ENCODE results near the gene HOPX.
"Not testable (repeated sequence)": the region's sequence is repeated elsewhere in the genome, so short reads cannot be mapped to it uniquely, and the experiment has no call there.

The HOPX gene, protein sequence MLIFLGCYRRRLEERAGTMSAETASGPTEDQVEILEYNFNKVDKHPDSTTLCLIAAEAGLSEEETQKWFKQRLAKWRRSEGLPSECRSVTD

DNA sequence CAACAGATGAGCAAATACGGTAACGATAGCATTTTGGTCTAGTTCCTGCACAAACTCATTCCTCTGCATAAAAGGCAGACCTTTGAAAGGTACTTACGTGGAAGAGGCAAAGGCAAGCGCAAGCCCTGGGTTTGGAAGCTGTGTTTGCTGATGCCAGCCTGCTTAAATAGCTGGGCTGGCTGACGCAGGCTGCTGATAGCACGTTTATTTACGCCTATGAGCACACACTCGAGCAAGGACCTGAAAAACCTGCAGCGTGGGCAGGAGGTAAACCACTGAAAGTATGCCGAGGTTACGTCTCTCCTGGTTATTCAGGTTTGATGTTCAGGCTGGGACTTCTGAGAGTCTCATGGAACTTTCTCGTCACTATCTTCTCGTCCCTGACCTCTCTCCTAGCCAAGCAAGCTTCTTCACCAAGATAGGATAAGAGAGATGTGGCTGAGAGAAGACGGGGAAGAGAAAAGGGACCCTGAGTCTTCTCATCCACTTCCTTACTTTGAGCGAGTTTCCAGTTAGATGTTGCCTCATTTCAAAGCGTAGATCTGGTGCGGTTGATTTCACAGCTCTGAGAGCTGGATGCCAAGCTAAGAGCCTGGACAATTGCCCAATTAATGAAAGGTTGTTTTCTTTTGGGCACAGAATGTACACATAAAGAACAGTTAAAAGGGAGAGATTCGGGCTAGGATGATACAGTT lies at the start of gene HOPX:
HOPX (minus strand) TSS at position 139 of the 695 bp plus-strand sequence. CDS start 23,480 bp downstream, outside the sequence.
- DNase-seq (ENCODE audit: low spot score): no peak

DNA sequence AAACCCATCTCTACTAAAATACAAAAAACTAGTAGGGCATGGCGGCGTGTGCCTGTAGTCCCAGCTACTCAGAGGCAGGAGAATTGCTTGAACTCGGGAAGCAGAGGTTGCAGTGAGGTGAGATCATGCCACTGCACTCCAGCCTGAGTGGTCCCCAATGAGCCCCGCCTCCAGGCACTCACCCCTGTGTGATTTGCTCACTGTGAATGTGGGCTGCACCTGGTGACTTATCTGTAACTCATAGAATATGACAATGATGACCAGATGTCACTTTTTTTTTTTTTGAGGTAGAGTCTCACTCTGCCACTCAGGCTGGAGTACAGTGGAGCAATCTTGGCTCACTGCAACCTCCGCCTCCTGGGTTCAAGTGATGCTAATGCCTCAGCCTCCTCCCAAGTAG lies 49.0 kb upstream of the HOPX start:
- DNase-seq (ENCODE audit: low spot score): no peak

DNA sequence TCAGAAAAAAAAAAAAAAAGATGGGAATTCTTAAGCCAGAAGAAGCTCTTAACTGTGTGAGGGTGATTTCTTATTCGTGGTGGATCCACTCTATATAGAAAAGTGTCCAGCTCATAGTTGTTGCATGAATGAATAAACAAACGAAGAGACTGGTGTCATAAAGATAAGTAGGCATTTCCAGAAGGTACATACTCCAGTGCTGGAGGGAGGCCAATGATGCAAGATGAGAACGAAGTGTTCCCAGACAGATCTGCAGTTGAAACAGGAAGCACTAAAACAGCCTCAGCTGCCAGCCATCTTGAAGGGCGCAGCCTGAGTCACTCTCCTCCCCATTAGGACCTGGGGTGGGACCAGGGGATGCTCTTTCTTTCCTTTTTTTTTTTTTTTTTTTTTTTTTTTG lies 47.4 kb upstream of the HOPX start:
- no peak for DNase-seq (ENCODE audit: low spot score)

DNA sequence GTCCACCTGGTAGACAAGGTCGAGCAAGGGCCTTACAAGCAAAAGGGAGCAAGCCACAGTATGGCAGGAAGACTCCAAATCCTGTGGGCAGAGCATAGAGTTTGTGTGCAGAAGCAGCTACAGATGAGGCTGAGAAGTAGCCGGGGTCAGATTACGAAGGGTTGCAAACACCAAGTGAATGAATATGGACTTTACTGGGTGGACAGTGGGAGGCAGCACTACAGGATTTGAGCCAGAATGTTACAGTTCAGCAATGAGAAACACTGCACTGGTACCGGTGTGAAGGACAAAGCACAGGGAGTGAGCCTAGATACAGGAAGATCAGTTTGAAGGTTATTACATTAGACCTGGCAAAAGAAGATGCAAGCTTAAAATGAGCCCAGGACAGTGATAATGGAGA lies 46.1 kb upstream of the HOPX start:
- peak; percentile 49 for DNase-seq (ENCODE audit: low spot score)

DNA sequence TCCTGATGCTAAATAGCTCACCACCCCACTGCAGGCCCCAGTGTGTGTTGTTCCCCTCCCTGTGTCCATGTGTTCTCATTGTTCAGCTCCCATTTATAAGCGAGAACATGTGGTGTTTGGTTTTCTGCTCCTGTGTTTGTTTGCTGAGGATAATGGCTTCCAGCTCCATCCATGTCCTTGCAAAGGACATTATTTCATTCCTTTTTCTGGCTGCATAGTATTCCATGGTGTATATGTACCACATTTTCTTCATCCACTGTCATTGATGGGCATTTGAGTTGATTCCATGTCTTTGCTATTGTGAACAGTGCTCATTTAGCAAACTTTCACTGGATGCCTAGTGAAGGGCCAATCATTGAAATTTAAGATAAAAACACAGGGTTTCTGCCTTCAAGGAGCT lies 45.5 kb upstream of the HOPX start:
- DNase-seq (ENCODE audit: low spot score): not testable (repeated sequence)

DNA sequence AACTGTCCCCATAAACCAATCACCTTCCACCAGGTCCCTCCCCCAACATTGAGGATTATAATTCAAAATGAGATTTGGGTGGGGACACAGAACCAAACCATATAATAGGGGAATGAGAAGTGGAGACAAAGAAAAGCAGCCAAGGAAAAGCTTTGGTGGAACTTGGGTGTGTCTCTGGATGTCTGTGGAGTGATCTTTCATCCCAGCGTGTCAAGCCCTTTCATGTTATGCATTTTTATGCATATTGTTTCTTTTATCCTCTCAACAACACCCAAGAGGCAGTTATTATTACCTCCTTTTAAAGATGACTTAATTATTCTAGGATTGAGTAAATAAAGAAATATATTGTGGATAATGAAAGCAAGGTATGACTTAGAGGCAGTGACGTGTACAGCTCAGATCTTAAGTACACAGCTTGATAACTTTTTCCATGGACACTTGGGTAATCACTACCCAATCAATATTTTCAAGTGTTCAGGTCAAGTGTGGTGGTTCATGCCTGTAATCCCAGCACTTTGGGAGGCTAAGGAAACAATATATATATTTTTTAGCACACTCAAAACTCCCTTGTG lies 42.6 kb upstream of the HOPX start:
- no peak for DNase-seq (ENCODE audit: low spot score)

DNA sequence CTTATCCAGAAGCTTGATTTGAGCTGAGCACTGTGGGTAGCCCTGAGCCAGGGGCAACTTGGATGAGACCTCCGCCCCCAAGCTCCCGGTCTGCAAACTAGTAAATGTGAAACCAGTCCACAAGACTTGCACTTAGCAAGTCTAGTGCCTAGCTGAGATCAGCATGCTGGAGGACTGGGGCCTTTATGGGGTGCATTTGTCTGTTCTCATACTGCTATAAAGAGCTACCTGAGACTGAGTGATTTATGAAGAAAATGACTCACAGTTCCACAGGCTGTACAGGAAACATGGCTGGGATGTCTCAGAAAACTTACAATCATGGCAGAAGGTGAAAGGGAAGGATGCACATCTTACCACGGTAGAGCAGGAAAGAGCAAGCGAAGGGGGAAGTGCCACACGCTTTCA lies 42.1 kb upstream of the HOPX start:
- no peak for DNase-seq (ENCODE audit: low spot score)

DNA sequence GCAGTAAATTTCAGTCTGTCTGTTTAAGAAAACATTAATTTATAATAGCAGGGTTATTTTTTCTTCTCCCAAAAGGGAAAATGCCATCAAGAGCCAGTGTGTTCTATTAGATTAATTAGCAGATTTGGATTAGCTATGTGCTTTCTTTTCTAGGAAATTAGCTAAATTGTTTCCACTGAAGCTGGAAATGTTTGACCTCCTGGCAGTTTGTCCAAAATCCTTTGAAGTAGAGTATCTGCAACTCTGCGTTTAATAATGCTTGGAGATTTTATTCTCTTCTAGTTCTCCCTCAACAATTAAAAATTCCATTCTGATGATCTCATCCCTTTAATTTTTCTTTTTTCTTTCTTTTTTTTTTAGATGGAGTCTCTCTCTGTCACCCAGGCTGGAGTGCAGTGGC lies 27.1 kb upstream of the HOPX start:
- DNase-seq (ENCODE audit: low spot score): no peak

DNA sequence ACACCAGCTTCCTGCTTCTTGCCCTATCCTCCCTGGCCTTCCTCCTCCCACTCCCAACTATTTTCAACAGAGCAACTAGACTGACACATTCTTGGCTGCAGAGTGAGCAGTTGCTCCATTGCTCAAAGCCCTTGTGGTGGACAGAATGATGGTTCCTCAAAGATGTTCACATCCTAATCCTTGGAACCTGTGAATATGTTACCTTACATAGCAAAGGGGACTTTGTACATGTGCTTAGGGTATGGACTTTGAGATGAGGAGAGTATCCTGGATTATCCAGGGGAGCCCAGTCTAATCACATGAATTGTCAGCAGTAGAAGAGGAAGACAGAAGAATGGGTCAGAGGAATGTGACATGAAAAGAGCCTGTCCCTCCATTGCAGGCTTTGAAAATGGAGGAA lies 24.9 kb upstream of the HOPX start:
- no peak for DNase-seq (ENCODE audit: low spot score)

DNA sequence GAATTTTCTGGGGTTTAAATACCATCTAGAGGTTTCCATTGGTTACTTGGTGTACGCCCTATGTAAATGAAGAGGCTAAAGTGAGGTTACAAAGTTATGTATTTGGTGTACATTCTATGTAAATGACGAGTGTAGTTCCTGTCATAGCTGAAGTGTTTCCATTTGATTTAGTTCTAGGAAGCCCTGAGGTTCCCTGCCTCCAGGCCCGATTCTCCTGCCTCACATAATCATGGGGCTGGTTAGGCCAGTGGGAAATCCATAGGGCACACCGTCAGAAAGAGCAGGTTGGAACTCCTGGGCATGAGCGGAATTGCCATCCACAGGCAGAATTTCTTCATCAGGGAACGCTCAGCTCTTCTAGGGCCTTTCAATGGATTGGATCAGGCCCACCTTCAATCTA lies 24.2 kb upstream of the HOPX start:
- DNase-seq (ENCODE audit: low spot score): no peak

DNA sequence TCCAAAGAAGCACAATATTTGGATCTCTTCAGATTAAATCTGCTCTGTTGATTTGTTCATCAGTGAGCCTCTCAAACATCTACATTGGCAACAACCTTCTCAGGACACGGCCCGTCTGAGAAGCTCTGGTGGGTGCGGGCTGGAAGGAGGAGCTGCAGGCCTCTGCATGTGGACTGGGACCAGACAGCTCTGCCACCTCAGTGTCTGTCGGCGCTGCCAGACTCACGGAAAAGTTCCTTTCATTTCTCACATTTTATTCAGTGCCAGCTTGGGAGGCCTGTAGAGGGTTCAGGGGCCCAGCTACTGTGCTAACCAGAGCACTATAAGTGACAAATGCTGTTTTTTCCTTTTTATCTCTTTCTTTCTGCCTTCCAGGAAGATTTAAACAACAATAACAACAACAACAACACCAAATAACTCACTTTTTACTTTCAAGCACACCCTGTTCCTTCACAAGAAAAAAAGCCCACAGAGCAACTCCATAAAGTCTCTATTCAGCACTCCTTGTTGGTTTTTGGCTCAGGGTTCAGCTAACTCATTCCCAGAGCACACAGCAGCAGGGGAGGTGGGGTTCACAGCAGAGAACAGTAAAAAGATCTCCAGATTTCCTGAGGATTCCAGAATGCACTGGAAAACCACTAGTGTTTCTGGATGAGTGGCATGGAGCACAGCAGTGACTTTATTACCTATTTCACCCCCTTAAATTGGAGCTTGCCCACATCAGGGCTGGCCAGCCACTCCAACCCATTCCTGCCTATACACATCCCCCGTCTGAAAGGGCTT lies 23.2 kb upstream of the HOPX start:
- DNase-seq (ENCODE audit: low spot score): no peak

DNA sequence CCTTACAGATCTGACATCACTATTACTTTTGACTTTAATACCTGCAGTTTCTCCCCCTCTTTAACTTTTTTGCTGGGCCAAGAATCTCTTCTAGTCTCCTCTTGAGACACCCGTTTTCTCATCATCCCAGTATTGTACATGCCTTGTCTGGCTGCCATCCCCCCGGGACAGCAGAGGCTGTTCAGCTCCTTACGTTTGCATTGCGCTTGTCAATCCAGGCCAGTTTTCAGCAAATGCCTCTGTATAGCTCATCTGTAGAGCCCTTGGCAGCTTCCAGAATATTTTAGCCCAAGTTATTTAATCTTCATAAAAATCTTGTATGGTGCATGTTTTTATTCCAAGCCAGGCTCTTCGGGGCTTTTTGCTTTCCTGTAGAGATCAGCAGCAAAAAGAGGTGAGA lies 22.3 kb upstream of the HOPX start:
- no peak for DNase-seq (ENCODE audit: low spot score)

DNA sequence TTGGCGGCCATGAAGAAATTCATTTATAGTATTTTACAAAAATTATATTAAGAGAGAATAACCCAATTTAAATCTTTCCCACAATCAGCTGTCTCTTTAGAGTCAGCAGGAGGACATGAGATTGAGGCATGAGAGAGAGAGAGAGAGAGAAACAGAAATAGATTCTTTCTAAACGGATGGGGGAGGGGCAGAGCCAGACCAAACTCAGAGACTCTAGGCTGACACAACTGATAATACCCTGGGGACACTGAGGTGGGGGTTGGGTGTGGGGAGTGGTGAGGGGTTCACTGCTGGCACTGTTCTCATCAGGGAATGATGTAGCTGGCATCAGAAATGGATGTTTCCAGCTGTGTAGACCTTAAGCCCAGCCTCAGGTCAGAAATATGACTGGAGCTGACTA lies 20.5 kb upstream of the HOPX start:
- DNase-seq (ENCODE audit: low spot score): no peak

DNA sequence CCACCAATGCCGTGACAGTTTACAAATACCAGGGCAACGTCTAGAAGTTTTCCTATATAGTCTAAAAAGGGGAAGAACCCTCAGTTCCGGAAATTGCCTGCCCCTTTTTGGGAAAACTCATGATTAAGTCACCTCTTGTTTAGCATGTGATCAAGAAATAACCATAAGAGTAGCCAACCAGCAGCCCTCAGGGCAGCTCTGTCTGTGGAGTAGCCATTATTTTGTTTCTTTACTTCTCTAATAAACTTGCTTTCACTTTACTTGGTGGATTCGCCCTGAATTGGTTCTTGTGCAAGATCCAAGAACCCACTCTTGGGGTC lies 20.0 kb upstream of the HOPX start:
- DNase-seq (ENCODE audit: low spot score): no peak

DNA sequence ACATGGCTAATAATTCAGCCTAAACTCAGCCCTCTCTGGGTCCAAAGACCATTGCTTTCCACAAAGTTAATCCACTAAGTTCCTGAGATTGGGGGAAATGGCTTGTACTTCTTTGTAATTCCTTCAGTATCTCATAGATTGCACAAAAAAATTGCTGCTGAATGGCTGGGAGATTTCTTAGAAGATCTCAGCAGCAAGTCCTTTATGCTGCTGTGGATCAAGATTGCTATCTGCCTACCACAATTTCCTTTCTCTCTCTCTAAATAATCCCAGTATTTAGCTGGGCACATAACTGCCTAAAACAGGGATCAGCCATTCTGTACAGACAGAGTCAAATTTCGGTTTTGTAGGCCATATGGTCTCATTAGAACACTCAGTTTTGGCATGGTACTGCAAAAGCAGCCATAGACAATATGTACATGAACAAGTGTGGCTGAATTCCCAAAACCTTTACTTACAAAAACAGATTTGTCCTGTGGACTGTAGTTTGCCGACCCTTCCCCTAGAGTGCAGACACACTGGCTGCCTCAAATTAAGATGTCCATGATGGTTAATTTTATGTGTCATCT lies 18.5 kb upstream of the HOPX start:
- DNase-seq (ENCODE audit: low spot score): no peak

DNA sequence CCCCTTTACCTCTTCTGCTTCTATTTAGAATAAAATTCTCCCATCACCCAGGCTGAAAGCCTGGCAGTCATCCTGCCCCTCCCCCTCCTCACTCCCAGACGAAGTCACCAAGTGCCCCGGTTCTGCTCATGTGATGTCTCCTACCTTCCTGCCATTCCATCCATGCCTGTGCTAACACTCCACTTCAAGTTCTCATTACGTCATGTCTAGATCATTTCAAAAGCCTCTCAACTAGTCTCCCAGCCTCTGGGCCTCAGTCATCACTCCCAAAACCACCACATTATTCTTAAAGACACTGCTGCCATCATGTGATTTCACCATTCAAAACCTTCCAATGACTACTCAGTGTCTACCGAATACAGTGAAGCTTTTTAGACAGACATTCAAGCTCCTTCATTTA lies 17.2 kb upstream of the HOPX start:
- no peak for DNase-seq (ENCODE audit: low spot score)

DNA sequence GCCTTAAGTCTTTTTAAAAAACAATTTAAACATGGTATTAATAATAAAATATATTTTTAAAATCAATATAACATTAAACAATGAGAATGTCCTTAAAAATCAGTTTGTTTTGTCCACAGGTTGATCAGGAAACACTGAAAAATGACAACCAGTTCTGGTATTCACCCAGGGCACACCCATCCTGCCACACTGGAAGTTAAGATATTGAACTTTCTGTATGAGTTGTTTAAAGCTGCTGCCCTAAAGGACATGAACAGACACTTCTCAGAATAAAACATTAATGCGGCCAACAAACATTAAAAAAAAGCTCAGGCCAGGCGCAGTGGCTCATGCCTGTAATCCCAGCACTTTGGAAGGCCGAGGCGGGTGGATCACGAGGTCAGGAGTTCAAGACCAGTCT lies 15.0 kb upstream of the HOPX start:
- no peak for DNase-seq (ENCODE audit: low spot score)

DNA sequence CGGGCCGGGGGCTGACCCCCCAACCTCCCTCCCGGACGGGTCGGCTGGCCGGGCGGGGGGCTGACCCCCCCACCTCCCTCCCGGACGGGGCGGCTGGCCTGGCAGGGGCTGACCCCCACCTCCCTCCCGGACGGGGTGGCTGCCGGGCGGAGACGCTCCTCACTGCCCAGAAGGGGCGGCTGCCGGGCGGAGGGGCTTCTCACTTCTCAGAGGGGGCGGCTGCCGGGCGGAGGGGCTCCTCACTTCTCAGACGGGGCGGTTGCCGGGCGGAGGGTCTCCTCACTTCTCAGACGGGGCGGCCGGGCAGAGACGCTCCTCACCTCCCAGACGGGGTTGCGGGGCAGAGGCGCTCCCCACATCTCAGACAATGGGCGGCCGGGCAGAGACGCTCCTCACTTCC lies 12.4 kb upstream of the HOPX start:
- DNase-seq (ENCODE audit: low spot score): not testable (repeated sequence)

DNA sequence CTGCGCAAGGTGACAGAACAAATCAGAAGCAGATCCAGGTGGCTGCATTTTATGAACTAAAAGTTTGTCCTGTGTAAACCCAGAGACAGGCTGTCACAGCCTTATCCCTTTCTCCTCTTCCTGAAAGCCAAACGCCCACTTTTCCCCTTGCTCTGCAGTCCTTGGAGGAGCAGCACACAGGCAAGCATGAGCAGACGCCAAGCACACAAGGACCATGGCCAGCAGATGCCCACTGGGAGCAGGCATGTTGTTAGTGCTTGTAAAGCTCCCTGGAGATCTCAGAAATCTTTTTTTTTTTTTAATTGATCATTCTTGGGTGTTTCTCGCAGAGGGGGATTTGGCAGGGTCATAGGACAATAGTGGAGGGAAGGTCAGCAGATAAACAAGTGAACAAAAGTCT lies 11.5 kb upstream of the HOPX start:
- DNase-seq (ENCODE audit: low spot score): no peak

DNA sequence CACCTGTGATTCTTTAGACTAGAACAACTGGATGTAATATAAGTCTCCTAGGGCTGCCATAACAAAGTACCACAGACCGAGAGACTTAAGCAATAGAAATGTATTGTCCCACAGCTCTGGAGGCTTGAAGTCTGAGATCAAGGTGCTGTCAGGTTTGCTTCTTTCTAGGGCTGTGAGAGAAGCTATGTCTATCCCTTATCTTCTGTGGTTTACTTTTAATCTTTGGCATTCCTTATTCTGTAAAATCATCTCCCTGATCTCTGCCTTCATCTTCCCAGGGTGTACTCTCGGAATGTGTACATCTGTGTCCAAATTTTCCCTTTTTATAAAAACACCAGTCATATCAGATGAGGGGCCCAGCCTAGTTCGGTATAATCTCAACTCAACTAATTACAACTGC lies 10.3 kb upstream of the HOPX start:
- DNase-seq (ENCODE audit: low spot score): no peak

DNA sequence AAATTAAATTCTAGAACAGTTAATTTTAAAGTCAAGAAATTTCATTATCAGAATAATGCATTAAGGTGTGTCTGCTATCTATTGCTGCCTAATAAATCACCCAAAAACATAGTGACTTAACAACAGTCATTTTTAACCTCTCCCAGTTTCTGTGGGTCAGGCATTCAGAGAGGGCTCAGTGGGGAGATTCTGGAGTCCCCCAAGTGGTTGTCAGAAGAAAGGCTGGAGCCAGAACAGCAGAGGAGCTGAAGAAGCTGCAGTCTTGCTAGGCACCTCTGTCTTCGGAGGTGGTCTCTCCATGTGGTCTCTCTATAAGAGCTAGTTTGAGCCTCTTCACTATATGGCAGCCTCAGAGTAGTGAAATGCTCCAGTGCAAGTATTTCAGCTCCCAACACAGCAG lies 9.3 kb upstream of the HOPX start:
- no peak for DNase-seq (ENCODE audit: low spot score)

DNA sequence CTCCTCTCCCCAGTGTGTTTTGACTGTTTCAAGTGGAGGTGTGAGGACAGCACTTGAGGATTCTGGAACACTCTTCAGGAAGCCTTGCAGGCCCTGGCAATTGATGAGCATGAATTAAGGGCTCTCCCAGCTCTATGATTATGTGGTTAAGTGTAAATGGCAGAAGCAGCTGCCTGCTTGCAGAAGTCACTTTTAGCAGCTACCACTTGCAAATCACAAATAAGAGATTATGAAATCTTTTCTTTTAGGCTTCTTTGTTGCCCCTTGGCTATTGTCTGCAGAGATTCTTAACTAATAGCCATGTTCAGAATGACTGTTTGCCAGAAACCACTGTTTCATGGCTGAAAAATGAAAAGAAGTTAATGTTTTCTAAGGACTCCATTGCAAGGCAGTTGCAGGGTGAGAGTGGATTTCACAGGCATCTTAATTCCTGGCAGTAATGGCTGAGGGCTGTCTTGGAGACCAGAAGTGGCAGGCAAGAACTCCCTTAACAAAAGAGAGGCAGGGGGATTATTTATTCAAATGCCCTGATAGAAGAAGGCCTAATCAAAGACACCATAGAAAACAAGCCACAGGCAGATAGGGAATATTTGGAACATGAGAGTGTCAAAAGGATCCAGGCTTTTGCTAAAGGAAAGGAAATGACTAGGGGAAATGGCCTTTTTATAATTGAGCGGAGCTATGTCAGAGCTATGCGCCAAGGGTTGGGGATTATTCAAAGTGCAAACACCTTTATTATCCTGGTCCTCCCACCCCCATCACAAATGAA lies 8.3 kb upstream of the HOPX start:
- no peak for DNase-seq (ENCODE audit: low spot score)
